Measurements from ENCODE around the gene RASAL2. TPM values are rescaled to one million over a fixed set of nuclear protein-coding genes. Genes with fewer than 3 reads are reported as not detected.

RASAL2 gene
- total and polyA plus RNA-seq, 9 of the 15 experiments (the other 6 are each of a cell fraction or from before 2014, with no cell fraction given): 0.13 to 1.0 (median 0.62) TPM

DNA sequence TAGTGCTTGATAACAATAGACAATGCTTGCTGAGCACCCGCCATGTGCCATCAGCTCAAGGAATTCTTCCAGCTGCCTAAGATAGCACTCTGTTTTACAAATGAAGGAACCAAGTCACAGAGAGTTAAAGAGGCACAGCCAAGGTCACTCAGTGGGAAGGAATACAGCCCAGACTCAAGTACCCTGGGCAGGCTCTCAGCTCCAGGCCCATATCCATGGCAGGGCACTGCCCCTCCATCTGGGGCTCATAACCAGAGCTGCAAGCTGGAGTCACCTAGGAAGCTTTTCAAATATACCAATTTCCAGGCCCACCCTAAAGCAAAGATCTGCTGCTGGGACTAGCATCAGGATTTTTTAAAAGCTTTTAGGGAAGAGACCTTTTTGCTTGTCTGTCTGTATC lies 401.3 kb downstream of the RASAL2 start:
- POLR2A ChIA-PET: interaction anchor here (0.9 to 1.0 kb wide), 4 partner anchors 9 to 1010 kb away, joined by 3 read pairs; no protein-coding TSS in a partner anchor
- H4K20me1 ChIP-seq (replicated peaks; ENCODE audit: control insufficient read depth, insufficient read depth, low read length): no peaks in the 10 kb centered on the region
- no peak overlapping the region for H3K4me2 ChIP-seq (ENCODE audit: insufficient read depth, low read length)
- in situ Hi-C loops (cut with MboI): no loop called here
- peaks cover 45 to 81% of the 10 kb centered on the region in 2 experiments for H3K27me3 ChIP-seq (ENCODE audit: control insufficient read depth in 2 of 2, insufficient read depth in 2 of 2, low read length in 2 of 2)
- DNase-seq (ENCODE audit: extremely low read depth in 1 of 4, low spot score in 3 of 4) (no peak), ATAC-seq (no peak), FAIRE-seq (no peak)
- H3K36me3 ChIP-seq (ENCODE audit: control insufficient read depth, insufficient read depth, low read length): no peaks in the 10 kb centered on the region
- 0% methylated on average over 1 of the region's 1 CpG for WGBS (ENCODE audit: insufficient coverage, low coverage, missing lambda C conversion rate)
- no peaks in the 10 kb centered on the region for H3K9me3 ChIP-seq (replicated peaks; ENCODE audit: control insufficient read depth, insufficient read depth, low read depth, low read length)
- CTCF ChIA-PET (ENCODE audit: low intra/inter-chr PET ratio): no interaction called here
- H3K9ac ChIP-seq (ENCODE audit: insufficient read depth in 1 of 2, low read depth in 2 of 2, low read length in 2 of 2): no peak overlapping the region
- no peaks in the 10 kb centered on the region for H3K9me1 ChIP-seq (ENCODE audit: control insufficient read depth, insufficient read depth, low read length)
- no peak overlapping the region for H3K27ac ChIP-seq (ENCODE audit: extremely low read depth, low read depth, low read length)
- no peak overlapping the region for H2AFZ ChIP-seq (ENCODE audit: low read depth, low read length)
- no peaks in the 10 kb centered on the region for H3K4me1 ChIP-seq (replicated peaks in 1 of 2; ENCODE audit: control insufficient read depth in 2 of 2, insufficient read depth in 2 of 2, low read length in 2 of 2)
- no peak for TF ChIP-seq FOXA3 (CRISPR knock-in tag; conservative IDR thresholded peaks at IDR 0.05 in 1 of 2, IDR thresholded peaks at IDR 0.05 in 1 of 2)
- TF ChIP-seq NR2F6 (CRISPR knock-in tag; IDR thresholded peaks at IDR 0.05): no peak
- TF ChIP-seq, protein P1, sequence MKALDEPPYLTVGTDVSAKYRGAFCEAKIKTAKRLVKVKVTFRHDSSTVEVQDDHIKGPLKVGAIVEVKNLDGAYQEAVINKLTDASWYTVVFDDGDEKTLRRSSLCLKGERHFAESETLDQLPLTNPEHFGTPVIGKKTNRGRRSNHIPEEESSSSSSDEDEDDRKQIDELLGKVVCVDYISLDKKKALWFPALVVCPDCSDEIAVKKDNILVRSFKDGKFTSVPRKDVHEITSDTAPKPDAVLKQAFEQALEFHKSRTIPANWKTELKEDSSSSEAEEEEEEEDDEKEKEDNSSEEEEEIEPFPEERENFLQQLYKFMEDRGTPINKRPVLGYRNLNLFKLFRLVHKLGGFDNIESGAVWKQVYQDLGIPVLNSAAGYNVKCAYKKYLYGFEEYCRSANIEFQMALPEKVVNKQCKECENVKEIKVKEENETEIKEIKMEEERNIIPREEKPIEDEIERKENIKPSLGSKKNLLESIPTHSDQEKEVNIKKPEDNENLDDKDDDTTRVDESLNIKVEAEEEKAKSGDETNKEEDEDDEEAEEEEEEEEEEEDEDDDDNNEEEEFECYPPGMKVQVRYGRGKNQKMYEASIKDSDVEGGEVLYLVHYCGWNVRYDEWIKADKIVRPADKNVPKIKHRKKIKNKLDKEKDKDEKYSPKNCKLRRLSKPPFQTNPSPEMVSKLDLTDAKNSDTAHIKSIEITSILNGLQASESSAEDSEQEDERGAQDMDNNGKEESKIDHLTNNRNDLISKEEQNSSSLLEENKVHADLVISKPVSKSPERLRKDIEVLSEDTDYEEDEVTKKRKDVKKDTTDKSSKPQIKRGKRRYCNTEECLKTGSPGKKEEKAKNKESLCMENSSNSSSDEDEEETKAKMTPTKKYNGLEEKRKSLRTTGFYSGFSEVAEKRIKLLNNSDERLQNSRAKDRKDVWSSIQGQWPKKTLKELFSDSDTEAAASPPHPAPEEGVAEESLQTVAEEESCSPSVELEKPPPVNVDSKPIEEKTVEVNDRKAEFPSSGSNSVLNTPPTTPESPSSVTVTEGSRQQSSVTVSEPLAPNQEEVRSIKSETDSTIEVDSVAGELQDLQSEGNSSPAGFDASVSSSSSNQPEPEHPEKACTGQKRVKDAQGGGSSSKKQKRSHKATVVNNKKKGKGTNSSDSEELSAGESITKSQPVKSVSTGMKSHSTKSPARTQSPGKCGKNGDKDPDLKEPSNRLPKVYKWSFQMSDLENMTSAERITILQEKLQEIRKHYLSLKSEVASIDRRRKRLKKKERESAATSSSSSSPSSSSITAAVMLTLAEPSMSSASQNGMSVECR (CRISPR knock-in tag; IDR thresholded peaks at IDR 0.05): no peak
- TF ChIP-seq ZNF23 (CRISPR knock-in tag; IDR thresholded peaks at IDR 0.05): no peak
- TF ChIP-seq, protein P2, sequence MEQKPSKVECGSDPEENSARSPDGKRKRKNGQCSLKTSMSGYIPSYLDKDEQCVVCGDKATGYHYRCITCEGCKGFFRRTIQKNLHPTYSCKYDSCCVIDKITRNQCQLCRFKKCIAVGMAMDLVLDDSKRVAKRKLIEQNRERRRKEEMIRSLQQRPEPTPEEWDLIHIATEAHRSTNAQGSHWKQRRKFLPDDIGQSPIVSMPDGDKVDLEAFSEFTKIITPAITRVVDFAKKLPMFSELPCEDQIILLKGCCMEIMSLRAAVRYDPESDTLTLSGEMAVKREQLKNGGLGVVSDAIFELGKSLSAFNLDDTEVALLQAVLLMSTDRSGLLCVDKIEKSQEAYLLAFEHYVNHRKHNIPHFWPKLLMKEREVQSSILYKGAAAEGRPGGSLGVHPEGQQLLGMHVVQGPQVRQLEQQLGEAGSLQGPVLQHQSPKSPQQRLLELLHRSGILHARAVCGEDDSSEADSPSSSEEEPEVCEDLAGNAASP (IDR thresholded peaks at IDR 0.05): no peak
- TF ChIP-seq, protein P3, sequence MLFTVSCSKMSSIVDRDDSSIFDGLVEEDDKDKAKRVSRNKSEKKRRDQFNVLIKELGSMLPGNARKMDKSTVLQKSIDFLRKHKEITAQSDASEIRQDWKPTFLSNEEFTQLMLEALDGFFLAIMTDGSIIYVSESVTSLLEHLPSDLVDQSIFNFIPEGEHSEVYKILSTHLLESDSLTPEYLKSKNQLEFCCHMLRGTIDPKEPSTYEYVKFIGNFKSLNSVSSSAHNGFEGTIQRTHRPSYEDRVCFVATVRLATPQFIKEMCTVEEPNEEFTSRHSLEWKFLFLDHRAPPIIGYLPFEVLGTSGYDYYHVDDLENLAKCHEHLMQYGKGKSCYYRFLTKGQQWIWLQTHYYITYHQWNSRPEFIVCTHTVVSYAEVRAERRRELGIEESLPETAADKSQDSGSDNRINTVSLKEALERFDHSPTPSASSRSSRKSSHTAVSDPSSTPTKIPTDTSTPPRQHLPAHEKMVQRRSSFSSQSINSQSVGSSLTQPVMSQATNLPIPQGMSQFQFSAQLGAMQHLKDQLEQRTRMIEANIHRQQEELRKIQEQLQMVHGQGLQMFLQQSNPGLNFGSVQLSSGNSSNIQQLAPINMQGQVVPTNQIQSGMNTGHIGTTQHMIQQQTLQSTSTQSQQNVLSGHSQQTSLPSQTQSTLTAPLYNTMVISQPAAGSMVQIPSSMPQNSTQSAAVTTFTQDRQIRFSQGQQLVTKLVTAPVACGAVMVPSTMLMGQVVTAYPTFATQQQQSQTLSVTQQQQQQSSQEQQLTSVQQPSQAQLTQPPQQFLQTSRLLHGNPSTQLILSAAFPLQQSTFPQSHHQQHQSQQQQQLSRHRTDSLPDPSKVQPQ (CRISPR knock-in tag; IDR thresholded peaks at IDR 0.05; ENCODE audit: borderline replicate concordance): no peak
- TF ChIP-seq, protein P4, sequence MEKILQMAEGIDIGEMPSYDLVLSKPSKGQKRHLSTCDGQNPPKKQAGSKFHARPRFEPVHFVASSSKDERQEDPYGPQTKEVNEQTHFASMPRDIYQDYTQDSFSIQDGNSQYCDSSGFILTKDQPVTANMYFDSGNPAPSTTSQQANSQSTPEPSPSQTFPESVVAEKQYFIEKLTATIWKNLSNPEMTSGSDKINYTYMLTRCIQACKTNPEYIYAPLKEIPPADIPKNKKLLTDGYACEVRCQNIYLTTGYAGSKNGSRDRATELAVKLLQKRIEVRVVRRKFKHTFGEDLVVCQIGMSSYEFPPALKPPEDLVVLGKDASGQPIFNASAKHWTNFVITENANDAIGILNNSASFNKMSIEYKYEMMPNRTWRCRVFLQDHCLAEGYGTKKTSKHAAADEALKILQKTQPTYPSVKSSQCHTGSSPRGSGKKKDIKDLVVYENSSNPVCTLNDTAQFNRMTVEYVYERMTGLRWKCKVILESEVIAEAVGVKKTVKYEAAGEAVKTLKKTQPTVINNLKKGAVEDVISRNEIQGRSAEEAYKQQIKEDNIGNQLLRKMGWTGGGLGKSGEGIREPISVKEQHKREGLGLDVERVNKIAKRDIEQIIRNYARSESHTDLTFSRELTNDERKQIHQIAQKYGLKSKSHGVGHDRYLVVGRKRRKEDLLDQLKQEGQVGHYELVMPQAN (IDR thresholded peaks at IDR 0.05; ENCODE audit: borderline replicate concordance): no peak
- TF ChIP-seq CREBBP (IDR thresholded peaks at IDR 0.05; ENCODE audit: low read depth, low read length): no peak
- no peaks in the 10 kb centered on the region for H3K79me2 ChIP-seq (ENCODE audit: control insufficient read depth, insufficient read depth, low read length)
- BruUV-seq (replicated peaks): no TSS peak
- no peak overlapping the region for H3K4me3 ChIP-seq
- intact Hi-C loops (cut with micrococcal nuclease): no loop called here

All from K562 (cell line).